Epithelial cell of prostate (primary cell): ENCODE results near the gene SCLT1.
A peak's percentile ranks its signal among the peaks of the same experiment; 100 is the strongest.

Experiments used
- DNase-seq: peaks from one replicate; pipeline ENCODE4 v3.0.0-alpha.2; 2011; ENCODE audit warnings: low read depth, low spot score
- H3K27ac ChIP-seq: fragments of 450-650 bp; 2 replicates; pipeline ENCODE4 v1.5.1; 2017; ENCODE audit warnings: mild to moderate bottlenecking

The SCLT1 gene

DNA sequence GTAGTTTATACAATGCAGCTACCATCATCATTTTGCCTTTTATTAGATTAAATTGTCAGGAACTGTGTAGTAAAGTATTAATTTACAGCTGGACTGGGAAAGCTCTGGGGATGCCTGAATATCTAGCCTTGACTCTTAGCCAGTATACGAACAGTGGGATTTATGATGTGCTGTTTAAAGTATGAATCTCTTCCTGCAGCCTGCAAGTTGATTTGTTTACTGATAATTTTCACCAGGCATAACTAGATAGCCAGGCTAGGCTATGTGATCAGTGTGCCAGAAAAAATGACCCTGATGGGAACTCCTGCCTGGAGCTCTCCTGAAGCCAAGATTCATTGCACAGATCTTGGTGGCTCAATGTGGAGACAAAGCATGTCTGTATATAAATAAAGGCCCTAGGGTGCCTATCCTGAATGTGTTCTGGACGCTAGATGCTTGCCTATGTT lies 119.2 kb downstream of the SCLT1 start:
- no peak overlapping the region for H3K27ac ChIP-seq
- no peak for DNase-seq

DNA sequence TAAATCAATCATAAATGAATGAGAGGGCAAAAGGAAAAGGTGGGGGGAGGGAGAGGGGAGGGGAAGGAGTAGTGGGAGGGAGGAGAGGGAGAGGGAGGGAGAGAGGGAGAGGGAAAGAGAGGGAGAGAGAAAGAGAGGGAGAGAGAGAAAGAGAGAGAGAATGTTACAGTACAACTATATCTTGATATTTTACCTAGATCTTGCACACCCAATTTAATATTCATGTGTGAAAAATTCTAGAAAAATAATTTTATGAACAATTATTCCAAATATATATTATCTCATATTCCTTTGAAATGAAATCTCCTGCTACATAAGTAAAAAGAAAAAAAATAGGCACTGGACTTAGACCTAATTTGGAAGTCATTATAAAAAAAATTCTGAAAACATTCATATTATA lies 120.0 kb downstream of the SCLT1 start:
- no peak overlapping the region for H3K27ac ChIP-seq
- no peak for DNase-seq

DNA sequence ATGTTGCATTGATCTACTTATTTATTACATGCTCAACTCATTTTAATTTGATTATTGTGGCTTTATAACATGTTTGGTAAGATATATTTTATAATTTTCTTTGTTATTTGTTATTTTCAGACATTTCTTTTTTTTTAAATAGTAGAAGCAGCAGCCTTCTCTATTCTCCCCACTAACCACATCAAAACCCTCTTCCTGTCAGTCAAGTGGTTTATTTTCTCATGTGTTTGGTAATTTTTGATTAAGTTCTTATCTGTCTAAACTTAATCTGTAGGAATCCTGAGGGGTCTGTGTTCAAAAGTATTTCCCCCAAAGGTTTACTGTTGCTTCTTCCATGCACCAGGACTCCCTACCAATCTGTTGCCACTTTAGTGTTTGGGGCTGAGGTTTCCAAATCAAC lies 131.9 kb downstream of the SCLT1 start:
- no peak for DNase-seq

DNA sequence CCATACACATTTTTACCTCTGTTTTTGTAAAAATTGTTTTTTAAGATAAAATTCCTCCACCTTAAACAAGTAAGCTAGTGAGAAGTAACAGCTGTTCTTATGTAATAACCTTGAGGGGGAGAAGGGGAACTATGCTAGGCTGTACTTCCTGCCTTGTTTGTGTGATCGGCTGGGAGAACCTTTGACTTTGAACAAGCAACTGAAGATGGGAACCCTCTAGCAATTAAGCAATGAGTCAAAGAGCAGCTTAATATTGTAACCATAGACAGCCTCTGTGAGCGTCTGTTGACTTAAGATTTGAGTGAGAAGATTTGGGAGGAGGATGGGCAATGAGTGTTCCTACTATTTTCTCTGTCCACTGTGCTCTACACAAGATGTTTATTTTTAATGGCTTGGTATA lies 135.1 kb downstream of the SCLT1 start:
- no peak for DNase-seq
- no peak overlapping the region for H3K27ac ChIP-seq

More for the DNA sequence above, 131.9 kb downstream of the SCLT1 start:
- no peak overlapping the region for H3K27ac ChIP-seq

DNA sequence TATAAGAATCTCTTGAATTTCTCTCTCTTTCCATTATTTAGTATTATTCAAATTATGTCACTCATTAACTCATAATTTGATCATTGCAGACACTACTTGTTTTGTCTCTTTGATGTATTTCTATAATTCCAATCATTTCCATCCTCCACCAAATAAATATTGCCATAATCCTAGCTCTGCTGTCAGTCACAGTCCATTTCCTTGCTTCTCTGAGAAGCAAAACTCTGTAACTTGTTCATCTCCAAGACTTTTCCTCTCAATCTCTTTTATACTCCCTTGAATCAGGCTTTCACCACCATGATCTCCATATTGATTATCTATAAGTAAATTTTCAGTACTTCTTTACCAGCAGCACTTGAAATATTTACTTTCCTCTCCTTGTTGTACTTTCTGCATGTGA lies 135.9 kb downstream of the SCLT1 start:
- no peak overlapping the region for H3K27ac ChIP-seq
- no peak for DNase-seq

DNA sequence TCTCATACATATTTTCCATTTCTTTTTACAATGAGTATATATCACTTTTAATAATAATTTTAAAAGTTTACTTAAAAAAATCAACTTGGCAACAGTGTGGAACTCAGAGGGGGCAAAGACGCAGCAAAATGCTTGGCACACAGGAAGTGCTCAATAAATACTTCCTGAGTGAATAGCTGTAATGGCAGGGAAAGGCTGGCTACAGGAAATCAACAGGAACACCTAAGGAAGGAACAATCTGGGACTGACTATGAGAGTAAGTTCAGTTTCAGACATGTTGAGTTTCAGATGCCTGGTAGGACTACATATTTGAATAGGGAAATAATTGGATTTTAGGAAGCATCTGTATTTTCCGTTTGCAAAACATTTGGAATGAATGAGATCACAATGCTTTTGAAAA lies 137.6 kb downstream of the SCLT1 start:
- no peak for DNase-seq
- H3K27ac ChIP-seq: no peak overlapping the region

DNA sequence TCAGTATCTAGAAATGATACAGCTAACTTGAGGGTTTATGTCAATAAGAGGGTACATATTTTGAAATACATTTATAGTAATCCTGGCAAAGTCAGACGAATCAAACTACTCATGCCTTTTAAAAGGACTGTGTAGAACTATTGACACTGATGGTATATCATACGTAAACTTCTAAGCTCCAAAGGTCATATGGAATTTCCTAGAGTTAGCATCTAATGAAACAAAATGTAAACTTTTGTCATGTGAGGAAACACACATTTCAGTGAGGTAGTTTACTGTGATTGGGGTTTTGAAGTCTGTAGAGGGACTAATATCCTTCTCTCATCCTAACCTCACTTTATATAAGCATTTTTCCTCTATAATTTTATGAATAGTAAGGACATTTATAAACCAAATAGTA lies 138.4 kb downstream of the SCLT1 start:
- H3K27ac ChIP-seq: no peak overlapping the region
- DNase-seq: no peak

DNA sequence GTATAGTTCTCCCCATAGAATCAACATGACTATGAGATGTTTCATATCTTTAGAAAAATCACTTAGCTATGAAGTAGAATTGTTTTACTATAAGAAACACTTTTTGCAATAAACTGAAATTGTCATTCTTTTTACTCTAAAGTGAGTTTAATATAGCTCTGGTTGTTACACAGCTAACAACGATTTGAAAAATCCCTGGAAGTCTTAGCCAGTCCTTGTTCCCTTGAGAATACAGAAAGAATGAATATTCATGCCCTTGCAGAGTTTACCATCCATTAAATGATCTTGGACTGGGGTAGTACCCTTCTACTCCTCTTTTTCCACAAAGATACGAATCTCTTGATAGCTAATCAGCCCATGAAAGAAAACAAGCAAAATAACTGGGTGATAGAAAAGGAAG lies 142.0 kb downstream of the SCLT1 start:
- DNase-seq: no peak
- no peak overlapping the region for H3K27ac ChIP-seq

DNA sequence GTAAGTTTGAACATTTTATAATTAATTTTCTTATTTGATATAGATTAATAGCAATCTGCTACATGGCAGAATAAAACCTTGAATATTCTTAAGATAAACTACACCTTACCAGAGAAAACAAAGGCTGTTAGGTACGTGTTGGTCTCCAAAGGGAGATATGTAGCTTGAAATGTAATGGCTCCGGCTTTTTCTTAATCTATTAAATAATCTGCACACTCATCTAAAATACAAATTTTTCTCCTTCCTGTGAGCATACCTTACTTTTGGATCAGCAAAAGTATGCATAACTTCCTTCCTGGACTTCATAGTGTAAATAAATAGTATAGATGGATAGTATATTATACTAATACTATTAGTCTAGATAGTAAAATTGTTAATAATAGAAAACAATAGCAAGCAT lies 142.5 kb downstream of the SCLT1 start:
- no peak overlapping the region for H3K27ac ChIP-seq
- DNase-seq: no peak

DNA sequence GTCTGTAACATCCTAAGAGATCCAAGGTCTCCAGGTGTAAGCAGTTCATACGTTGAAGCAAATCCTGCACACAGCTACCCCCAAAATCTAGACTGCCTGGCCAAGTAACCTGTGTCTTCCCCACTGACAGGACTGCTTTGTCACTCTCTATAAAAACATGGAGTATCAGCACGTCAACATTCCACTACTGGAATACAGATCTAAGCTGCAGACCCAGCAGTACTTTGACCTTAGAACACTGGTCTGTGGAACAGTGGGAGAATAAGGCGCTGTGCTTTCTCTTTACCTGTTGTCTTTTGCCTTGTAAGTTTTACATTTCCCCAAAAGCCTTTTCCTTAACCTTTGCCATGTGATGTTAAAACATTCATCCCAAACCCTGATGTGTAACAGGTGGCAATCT lies 146.4 kb downstream of the SCLT1 start:
- no peak for DNase-seq
- no peak overlapping the region for H3K27ac ChIP-seq

DNA sequence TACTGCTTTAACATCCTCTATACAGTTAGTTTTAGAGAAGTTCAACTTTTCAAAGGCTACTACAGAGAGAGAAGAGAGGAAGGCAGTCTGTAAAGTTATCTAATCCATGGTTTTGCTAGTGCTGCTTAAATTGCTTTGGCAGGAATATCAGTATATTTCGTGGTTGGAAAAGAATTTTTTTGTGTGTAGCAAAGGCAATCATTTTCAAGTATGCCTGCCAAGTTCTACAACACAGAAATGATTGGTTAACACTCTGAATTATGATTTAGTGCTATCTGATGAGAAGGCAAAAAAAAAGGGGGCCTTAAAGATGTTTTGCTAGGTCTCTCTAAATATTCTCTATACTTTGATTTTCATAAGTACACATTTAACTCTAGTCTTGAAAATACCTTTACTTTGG lies 150.7 kb downstream of the SCLT1 start:
- no peak for DNase-seq

DNA sequence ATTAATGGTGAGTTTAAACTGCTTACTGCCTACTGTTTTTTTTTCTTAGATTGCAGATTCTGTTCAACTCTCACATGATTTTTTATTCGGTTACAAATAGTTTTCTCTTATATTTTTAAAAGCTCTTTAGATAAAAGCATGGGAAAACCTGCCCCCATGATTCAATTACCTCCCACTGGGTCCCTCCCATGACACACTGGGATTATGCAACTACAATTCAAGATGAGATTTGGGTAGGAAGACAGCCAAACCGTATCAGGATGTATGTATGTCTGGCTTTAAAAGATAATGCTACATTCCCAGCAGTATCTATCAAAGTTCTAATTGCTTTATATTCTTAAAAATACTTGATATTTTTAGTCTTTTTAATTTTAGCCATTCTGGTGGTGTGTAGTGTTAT lies 152.4 kb downstream of the SCLT1 start:
- no peak for DNase-seq
- no peak overlapping the region for H3K27ac ChIP-seq

More for the DNA sequence above, 150.7 kb downstream of the SCLT1 start:
- H3K27ac ChIP-seq: no peak overlapping the region

DNA sequence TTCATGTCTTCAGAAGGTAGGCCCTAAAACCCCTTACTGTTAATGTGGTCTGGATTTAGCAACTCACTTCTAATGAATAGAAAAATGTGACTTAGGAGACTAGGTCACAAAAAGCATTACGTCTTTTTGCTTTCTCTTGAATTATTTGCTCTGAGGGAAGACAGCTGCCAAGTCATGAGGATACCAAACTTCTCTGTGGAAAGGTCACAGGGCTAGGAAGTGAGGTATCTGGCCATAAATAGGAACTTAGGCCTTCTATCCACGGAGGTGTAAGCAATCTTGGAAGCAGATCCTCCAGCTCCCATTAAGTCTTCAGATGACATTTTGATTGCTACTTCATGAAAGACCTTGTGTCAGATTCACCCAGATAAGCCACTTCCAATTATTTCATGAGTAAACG lies 163.3 kb downstream of the SCLT1 start:
- no peak overlapping the region for H3K27ac ChIP-seq
- no peak for DNase-seq

DNA sequence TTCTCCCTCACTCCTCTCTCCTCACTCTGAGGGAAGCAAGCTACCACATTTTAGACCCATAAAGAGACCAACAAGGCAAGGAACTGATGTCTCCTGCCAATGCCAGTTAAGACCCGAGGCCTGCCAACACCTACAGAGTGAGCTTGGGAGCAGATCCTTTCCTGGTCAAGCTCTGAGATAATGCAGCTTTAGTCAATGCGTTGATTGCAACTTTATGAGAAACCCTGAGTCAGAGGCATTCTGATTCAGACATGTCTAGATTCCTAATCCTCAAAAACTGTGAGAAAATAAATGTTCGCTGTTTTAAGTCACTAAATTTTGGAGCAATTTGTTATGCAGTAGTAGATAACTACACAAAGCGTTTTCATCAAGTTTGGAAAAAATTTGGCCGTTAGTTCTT lies 168.4 kb downstream of the SCLT1 start:
- H3K27ac ChIP-seq: peak overlapping the region; percentile 10
- DNase-seq: peak; percentile 27

DNA sequence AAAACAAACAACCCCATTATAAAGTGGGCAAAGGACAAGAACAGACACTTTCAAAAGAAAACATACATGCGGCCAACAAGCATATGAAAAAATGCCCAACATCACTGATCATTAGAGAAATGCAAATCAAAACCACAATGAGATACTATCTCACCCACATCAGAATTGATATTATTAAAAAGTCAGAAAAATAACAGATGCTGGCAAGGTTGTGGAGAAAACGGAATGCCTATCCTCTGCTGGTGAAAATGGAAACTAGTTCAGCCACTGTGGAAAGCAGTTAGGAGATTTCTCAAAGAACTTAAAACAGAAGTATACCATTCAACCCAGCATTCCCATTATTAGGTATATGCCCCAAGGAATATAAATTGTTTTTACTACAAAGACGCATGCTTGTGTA lies 171.4 kb downstream of the SCLT1 start:
- DNase-seq: no peak
- H3K27ac ChIP-seq: no peak overlapping the region

DNA sequence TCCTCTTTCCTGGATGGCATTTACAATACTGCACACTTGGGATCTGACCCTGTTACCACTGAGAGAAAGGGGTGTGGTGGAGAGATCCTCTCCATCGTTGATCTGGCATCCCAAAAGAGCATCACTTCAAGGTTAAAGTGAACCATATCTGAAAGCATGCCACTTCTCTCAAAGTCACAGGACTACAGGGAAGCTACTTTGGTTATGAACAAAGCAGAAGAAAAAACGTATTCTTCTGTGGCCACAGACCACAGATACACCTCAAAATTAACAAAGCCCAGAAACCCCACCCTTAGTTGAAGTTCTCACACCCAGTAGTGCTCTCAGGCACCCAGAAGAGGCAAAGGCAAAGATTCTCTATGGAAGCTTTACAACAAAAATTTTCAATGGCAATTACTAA lies 175.6 kb downstream of the SCLT1 start:
- DNase-seq: no peak
- H3K27ac ChIP-seq: no peak overlapping the region

DNA sequence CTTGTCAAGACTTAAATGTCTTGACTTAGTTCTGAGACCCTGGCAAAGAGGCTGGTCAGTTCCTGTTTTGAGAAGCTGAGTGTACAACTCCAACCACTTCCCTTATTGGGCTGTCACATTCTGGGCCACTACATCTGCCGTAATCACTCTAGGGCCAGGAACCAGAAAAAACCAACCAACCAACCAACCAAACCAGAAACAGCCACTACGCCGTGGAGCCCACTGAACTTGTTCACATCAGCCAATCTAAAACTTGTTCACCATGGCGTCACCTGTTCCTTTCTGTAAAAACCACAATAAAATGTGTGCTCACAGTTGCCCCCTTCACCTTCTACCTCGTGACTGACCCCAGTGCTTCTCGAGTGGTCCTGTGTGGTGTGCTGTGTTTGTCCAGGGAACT lies 176.5 kb downstream of the SCLT1 start:
- DNase-seq: no peak
- no peak overlapping the region for H3K27ac ChIP-seq

DNA sequence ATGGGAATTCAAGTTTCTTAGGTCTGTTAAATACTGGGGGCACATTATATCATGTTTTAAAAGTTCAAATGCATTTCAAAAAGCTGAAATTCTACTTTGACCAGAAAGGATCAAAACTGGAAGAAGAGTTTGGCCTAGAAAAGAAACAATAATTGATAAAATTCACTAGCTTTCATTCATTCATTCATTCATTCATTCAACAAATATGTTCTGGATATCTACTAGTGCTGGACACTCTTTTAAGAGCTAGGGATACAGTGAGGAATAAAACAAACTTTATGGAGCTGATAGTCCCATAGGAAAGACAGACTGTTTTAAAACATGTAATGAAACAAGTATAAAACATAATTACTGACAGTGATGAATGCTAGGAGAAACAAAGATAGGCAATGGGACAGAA lies 177.8 kb downstream of the SCLT1 start:
- no peak overlapping the region for H3K27ac ChIP-seq

DNA sequence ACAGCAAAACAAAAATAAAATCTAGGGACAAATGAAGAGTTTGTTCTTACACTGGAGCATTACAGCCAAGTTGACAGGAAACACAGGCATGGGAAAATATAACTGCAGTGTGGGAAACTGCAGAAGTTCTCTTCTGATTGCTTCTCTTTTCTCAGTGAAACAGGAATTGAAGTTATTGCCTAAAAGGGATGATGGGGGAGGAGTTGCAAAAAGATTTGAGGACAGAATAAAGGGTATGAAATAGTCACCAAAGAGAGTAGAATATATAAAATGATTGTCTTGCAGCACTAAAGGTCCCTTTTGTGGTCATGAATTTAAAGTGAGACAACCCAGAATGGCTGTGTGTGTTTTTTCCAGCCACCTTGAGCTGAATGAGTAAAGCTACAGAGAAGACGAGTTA lies 180.1 kb downstream of the SCLT1 start:
- no peak overlapping the region for H3K27ac ChIP-seq
- DNase-seq: no peak

More for the DNA sequence above, 177.8 kb downstream of the SCLT1 start:
- DNase-seq: no peak

DNA sequence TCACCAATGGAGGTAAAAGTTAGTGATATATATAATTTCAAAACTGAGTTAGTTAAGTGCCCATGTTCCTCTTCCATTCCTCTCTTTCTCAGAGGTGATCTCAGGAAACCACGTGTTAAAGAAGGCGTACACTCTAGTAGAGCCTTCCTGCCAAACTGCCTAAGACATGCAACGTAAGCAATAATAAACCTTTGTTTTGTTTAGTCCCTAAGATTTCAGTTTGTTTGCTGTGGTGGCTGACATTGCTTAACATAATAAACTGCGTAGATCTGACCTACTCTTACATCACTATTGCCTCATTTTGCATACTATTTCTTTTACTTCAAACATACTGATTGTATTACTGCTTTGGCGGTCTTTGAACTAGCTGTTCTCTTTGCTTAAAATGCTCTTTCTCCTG lies 184.6 kb downstream of the SCLT1 start:
- H3K27ac ChIP-seq: no peak overlapping the region
- DNase-seq: no peak

DNA sequence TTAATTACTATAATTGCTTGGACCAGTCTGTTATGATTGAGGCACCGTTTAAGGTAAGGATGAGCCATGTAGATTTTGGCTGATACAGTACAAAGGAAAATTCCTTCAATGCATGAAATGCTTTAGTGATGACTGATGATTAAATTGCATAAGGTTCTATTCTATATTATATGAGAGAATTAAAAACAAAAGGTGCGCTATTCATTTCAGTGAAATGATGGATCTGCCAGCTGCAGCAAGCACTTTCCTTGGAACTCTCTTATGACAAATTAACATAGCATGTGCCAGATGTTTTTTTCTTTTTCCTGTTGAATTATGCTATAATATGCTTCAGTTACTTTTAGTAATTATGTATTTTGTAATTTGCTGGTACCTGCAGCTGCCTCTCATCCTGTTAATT lies 185.4 kb downstream of the SCLT1 start:
- H3K27ac ChIP-seq: no peak overlapping the region
- no peak for DNase-seq

DNA sequence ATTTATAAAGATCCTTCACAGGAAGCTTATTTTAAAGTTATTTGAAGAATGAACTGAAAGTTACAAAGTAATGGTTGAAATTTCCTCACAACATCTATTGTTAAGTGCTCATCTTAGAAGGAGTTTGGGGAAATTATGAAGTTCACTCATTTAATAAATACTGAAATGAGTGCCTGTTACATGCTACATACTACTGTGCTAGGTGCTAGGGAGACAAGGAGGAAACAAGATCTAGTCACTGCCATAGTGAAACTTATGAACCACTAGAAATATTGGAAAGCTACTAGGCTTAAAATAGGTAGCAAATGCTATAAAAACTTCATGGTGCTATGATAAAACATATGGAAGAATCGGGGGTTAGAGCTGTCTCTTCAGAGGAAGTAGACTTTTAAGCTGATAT lies 186.8 kb downstream of the SCLT1 start:
- DNase-seq: no peak
- no peak overlapping the region for H3K27ac ChIP-seq

DNA sequence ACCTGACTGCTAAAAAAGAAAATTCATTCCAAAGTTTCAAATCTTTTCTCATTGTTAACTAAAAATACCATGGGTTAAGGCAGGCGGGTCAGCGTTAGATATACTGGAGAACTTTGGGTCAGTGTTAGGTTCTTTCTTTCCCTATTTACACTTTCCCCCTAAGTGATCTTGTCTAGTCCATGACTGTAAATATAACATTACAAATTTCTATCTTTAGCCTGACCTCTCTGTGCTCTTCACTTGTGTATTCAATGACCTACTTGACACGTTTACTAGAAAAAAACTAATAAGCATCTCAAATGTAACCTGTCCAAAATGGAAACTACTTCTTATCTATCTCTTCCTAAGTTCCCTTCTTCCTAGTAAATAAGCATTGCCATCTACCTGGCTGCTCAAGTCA lies 188.5 kb downstream of the SCLT1 start:
- no peak for DNase-seq
- H3K27ac ChIP-seq: no peak overlapping the region
